Measurements from ENCODE around the gene RNF220.

DNA sequence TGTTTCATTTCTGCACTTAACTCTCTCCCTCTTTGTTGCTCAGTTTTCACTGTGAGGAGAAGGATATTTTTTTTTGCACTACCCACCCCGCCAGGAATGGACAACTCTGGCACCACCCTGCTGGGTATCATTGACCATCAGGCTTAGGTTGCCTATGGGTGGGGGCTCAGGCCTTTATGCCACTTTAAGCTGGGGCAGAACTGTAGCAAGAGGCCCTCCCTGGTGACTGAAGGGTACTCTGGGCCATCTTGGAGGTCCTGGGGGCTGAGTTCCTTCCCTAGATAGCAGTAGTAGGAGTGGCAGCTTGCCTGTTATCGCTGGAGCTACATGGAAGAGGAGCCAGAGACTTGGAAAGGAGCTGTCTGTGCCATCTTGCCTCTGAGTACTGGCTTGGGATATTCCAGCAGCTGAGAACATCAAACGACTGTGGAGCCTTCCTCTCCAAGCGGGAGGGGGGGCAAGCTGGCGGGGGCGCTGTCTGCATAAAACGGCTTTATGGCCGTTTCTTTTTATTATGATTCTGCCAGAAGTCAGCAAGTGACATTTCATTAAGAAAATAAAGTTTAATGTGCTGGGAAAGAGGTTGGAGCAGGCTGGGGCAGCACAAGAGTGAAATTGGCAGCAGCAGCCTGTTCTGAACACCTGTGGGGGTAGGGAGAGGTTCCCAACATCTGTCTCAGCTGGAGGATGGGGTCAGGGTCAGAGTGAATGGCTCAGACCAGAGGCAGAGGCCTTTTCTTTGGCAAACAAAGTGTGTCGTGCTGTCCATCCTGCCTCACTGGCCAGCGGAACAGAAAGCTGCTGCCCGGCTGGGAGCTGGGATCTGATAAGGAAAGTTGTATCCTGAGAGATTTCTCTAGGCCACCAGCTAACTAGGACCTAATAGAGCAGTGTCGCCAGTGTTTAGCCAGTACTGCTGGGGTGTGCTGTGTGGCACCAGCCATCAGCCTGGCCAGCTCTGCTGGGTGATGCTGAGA is 236.4 kb downstream of the RNF220 start:
- TF ChIP-seq POLR2AphosphoS5 (IDR thresholded peaks at IDR 0.05): no peak
- no peak for TF ChIP-seq CTCF (IDR thresholded peaks at IDR 0.05)
- no peak for TF ChIP-seq POLR2A (IDR thresholded peaks at IDR 0.05)
- no peak for TF ChIP-seq EP300 (IDR thresholded peaks at IDR 0.05)
